ENCODE measurements around the gene AKAP13. TPM values are rescaled to one million over a fixed set of nuclear protein-coding genes. Genes with fewer than 3 reads are reported as not detected.
A peak's percentile ranks its signal among the peaks of the same experiment; 100 is the strongest.
"Not testable (repeated sequence)": the region's sequence is repeated elsewhere in the genome, so short reads cannot be mapped to it uniquely, and the experiment has no call there.

The AKAP13 gene
- total and polyA plus RNA-seq, 9 donors: 45.3 to 190 (median 98.6) TPM

GRCh38 chr15:85661859-85662258 lies 281.5 kb downstream of the AKAP13 start:
- no peak for DNase-seq
- H3K27ac ChIP-seq: no peak overlapping the region
- no peaks in the 10 kb centered on the region for H3K27me3 ChIP-seq
- WGBS, 3 donors: 82 to 96% (median 92%) methylated on average over 3 of the region's 3 CpGs
- no peaks in the 10 kb centered on the region for H3K9me3 ChIP-seq
- no peaks in the 10 kb centered on the region for H3K36me3 ChIP-seq
- H3K4me3 ChIP-seq: no peak overlapping the region
- TF ChIP-seq POLR2A (IDR thresholded peaks at IDR 0.05): no peak
- TF ChIP-seq CTCF (IDR thresholded peaks at IDR 0.05): no peak
- TF ChIP-seq EP300 (IDR thresholded peaks at IDR 0.05): no peak
- intact Hi-C loops (cut with DNase I): no loop called here
- H3K4me1 ChIP-seq (ENCODE audit: insufficient read depth): no peaks in the 10 kb centered on the region

- 91 to 99% (median 98%) methylated on average over 6 of the region's 6 CpGs for WGBS, 3 donors
- H3K4me1 ChIP-seq (ENCODE audit: insufficient read depth); H3K36me3 ChIP-seq; H3K27ac ChIP-seq; H3K4me3 ChIP-seq; H3K9me3 ChIP-seq; DNase-seq; H3K27me3 ChIP-seq: not testable (repeated sequence)
- intact Hi-C loops (cut with DNase I): loop anchor here in 1 of 4 donors (5.0 kb wide), 1 partner anchor 548 kb away; no protein-coding TSS in a partner anchor
These were observed 285.3 kb downstream of the AKAP13 start for GRCh38 chr15:85665677-85666076.

- no peaks in the 10 kb centered on the region for H3K36me3 ChIP-seq
- no peak for TF ChIP-seq EP300 (IDR thresholded peaks at IDR 0.05)
- no peak for TF ChIP-seq POLR2A (IDR thresholded peaks at IDR 0.05)
- no peak for TF ChIP-seq CTCF (IDR thresholded peaks at IDR 0.05)
- intact Hi-C loops (cut with DNase I): loop anchor here in 1 of 4 donors (5.0 kb wide), 1 partner anchor 550 kb away; no protein-coding TSS in a partner anchor
- 9 to 14% (median 11%) methylated on average over 5 of the region's 5 CpGs for WGBS, 3 donors
- peak in 2 of 5 donors; percentile 46 to 76 for DNase-seq
- H3K27me3 ChIP-seq: no peaks in the 10 kb centered on the region
- H3K9me3 ChIP-seq: no peaks in the 10 kb centered on the region
- H3K27ac ChIP-seq: peak overlapping the region in 1 of 2 donors; percentile 80
- H3K4me1 ChIP-seq (ENCODE audit: insufficient read depth): peaks cover 8% of the 10 kb centered on the region
- no peak overlapping the region for H3K4me3 ChIP-seq
These were observed 287.4 kb downstream of the AKAP13 start for GRCh38 chr15:85667491-85668424.

GRCh38 chr15:85671156-85671555 lies 290.8 kb downstream of the AKAP13 start:
- Histone ChIP-seq H3K4me3 (no peak overlapping the region), H3K4me1 (ENCODE audit: insufficient read depth) (peaks cover 10% of the 10 kb centered on the region), H3K36me3 (no peaks in the 10 kb centered on the region), H3K9me3 (no peaks in the 10 kb centered on the region), H3K27ac (peak overlapping the region in 1 of 2 donors; percentile 19), H3K27me3 (no peaks in the 10 kb centered on the region)
- WGBS, 3 donors: 87 to 92% (median 90%) methylated on average over 1 of the region's 1 CpG
- no peak for TF ChIP-seq CTCF (IDR thresholded peaks at IDR 0.05)
- TF ChIP-seq EP300 (IDR thresholded peaks at IDR 0.05): no peak
- no peak for TF ChIP-seq POLR2A (IDR thresholded peaks at IDR 0.05)
- intact Hi-C loops (cut with DNase I): no loop called here
- DNase-seq: peak in 2 of 5 donors; percentile 24 to 39

All from ovary (tissue), 9 donors.